CD14-positive monocyte (primary cell): ENCODE data around the gene KDM4E. TPM values are rescaled to one million over a fixed set of nuclear protein-coding genes. Genes with fewer than 3 reads are reported as not detected.

ENCODE experiments used
- DNase-seq, 3 donors: peaks; one replicate each; pipeline ENCODE4 v3.0.0-alpha.2; 2011 to 2022
- H2AFZ ChIP-seq: 2 replicates; pipeline ENCODE4 v1.6.0; 2012; ENCODE audit warnings: mild to moderate bottlenecking, low read depth, low read length, inconsistent platforms; ENCODE audit not compliant: insufficient read depth, poor library complexity, severe bottlenecking
- H3K27ac ChIP-seq, 2 donors: 1 replicate in 1 of 2; 2 replicates in 1 of 2; pipeline ENCODE4 v1.5.1; 2012 to 2013; ENCODE audit warnings: low read length in 2 of 2, control low read depth in 1 of 2, inconsistent platforms in 1 of 2, low read depth in 1 of 2, mild to moderate bottlenecking in 1 of 2
- H3K27me3 ChIP-seq, 2 donors: one replicate each; pipeline versions ENCODE4 v1.6.0 to v1.6.1; 2011 to 2013; ENCODE audit warnings: low read length in 2 of 2; ENCODE audit not compliant: control insufficient read depth in 2 of 2, insufficient read depth in 2 of 2
- H3K36me3 ChIP-seq, 2 donors: replicated peaks in 1 of 2; 1 replicate in 1 of 2; 2 replicates in 1 of 2; pipeline versions ENCODE4 v1.5.1 to v1.6.1; 2012 to 2013; ENCODE audit warnings: low read length in 2 of 2, control low read depth in 1 of 2, inconsistent platforms in 1 of 2, mild to moderate bottlenecking in 1 of 2; ENCODE audit not compliant: insufficient read depth in 2 of 2, control insufficient read depth in 1 of 2
- H3K4me1 ChIP-seq, 2 donors: 1 replicate in 1 of 2; 2 replicates in 1 of 2; pipeline versions ENCODE4 v1.5.1 to v1.6.1; 2012 to 2013; ENCODE audit warnings: low read length in 2 of 2, control low read depth in 1 of 2, inconsistent platforms in 1 of 2, mild to moderate bottlenecking in 1 of 2, moderate library complexity in 1 of 2; ENCODE audit not compliant: insufficient read depth in 2 of 2, control insufficient read depth in 1 of 2
- H3K4me2 ChIP-seq: replicated peaks from 2 replicates; pipeline ENCODE3; 2012; ENCODE audit warnings: low read length, moderate library complexity, mild to moderate bottlenecking; ENCODE audit not compliant: poor library complexity, severe bottlenecking; ENCODE audit errors: extremely low read depth
- H3K4me3 ChIP-seq, 3 experiments: fragments of 200-600 bp in 1 of 3; sonication (generic) in 1 of 3; replicated peaks in 1 of 3; 1 replicate in 2 of 3; 2 replicates in 1 of 3; pipeline ENCODE4 v1.5.1; 2011 to 2013; ENCODE audit warnings: low read length in 3 of 3, mild to moderate bottlenecking in 3 of 3, control low read depth in 2 of 3, low read depth in 2 of 3, inconsistent platforms in 1 of 3, moderate library complexity in 1 of 3
- H3K79me2 ChIP-seq: 2 replicates; pipeline ENCODE4 v1.6.0; 2012; ENCODE audit warnings: mild to moderate bottlenecking, control low read depth, inconsistent platforms, low read length, moderate library complexity; ENCODE audit not compliant: insufficient read depth
- H3K9ac ChIP-seq: 2 replicates; pipeline ENCODE4 v1.6.0; 2017; ENCODE audit warnings: low read length, mild to moderate bottlenecking; ENCODE audit not compliant: insufficient read depth, poor library complexity, severe bottlenecking
- H3K9me3 ChIP-seq, 2 donors: replicated peaks in 1 of 2; 1 replicate in 1 of 2; 2 replicates in 1 of 2; pipeline versions ENCODE4 v1.5.1 to v1.6.1; 2012 to 2013; ENCODE audit warnings: low read length in 2 of 2, control low read depth in 1 of 2; ENCODE audit not compliant: control insufficient read depth in 1 of 2, insufficient read depth in 1 of 2
- H4K20me1 ChIP-seq: 2 replicates; pipeline ENCODE4 v1.6.0; 2012; ENCODE audit warnings: mild to moderate bottlenecking, low read length, control low read depth, moderate library complexity; ENCODE audit not compliant: insufficient read depth
- H3K27ac Mint-ChIP-seq, 7 donors: one replicate each; pipeline ENCODE4 v1.8.0; 2020; ENCODE audit warnings: mild to moderate bottlenecking in 7 of 7, mixed read lengths in 7 of 7, moderate library complexity in 6 of 7, inconsistent platforms in 2 of 7
- H3K27me3 Mint-ChIP-seq, 3 donors: one replicate each; pipeline ENCODE4 v1.8.0; 2021 to 2022; ENCODE audit warnings: low read depth in 3 of 3, mild to moderate bottlenecking in 3 of 3, mixed read lengths in 3 of 3, moderate library complexity in 3 of 3, inconsistent platforms in 1 of 3
- H3K36me3 Mint-ChIP-seq, 2 donors: one replicate each; pipeline ENCODE4 v1.8.0; 2020; ENCODE audit warnings: mixed read lengths in 2 of 2, inconsistent platforms in 1 of 2, mild to moderate bottlenecking in 1 of 2
- H3K4me1 Mint-ChIP-seq: one replicate; pipeline ENCODE4 v1.8.0; 2020; ENCODE audit warnings: mild to moderate bottlenecking, mixed read lengths
- H3K4me3 Mint-ChIP-seq, 2 donors: one replicate each; pipeline ENCODE4 v1.8.0; 2020; ENCODE audit warnings: mild to moderate bottlenecking in 2 of 2, mixed read lengths in 2 of 2, moderate library complexity in 1 of 2
- H3K9me3 Mint-ChIP-seq, 7 donors: one replicate each; pipeline ENCODE4 v1.8.0; 2020 to 2022; ENCODE audit warnings: mixed read lengths in 7 of 7, mild to moderate bottlenecking in 6 of 7, moderate library complexity in 6 of 7, inconsistent platforms in 2 of 7
- WGBS: methylation state at CpG from one replicate; pipeline ENCODE4 v1.1.5; 2013; ENCODE audit warnings: missing lambda C conversion rate; ENCODE audit not compliant: insufficient coverage; 5-methylcytosine and 5-hydroxymethylcytosine counted together
- intact Hi-C, 2 donors: fragments of 100-400 bp; cut with micrococcal nuclease; formaldehyde crosslinking; loops; one replicate each; pipeline versions ENCODE4 v1.15.0 to v1.15.1; 2023
- polyA plus RNA-seq, 3 donors: library from polyadenylated mRNA; depleted of rRNA in 1 of 3; unstranded in 2 of 3; stranded (reverse) in 1 of 3; fragments of 300-500 nt in 2 of 3; fragments of >200 nt in 1 of 3; fragmentation: Illumina TruSeq in 2 of 3; gene quantifications; 1 replicate in 2 of 3; 2 replicates in 1 of 3; pipeline ENCODE4 v1.2.3, GENCODE V29; 2012 to 2021
- TF ChIP-seq, protein P1 (sequence below): fragments of 200-600 bp; IDR thresholded peaks from one replicate; pipeline ENCODE4 v1.8.0; 2022; ENCODE audit warnings: antibody characterized with exemption, mild to moderate bottlenecking

KDM4E gene
- polyA plus RNA-seq, 3 donors = not detected

- no peak overlapping the region for H3K4me3 Mint-ChIP-seq
- intact Hi-C loops = no loop called here
- H3K4me2 ChIP-seq = no peak overlapping the region
- H3K27ac Mint-ChIP-seq = no peak overlapping the region
- no peaks in the 10 kb centered on the region for H3K36me3 ChIP-seq
- H3K79me2 ChIP-seq = no peaks in the 10 kb centered on the region
- no peak overlapping the region for H3K27ac ChIP-seq
- peaks cover 0 to 7% of the 10 kb centered on the region in 2 donors for H3K9me3 ChIP-seq
- H3K27me3 ChIP-seq = peaks cover 3 to 15% of the 10 kb centered on the region in 2 donors
- no peak for DNase-seq
- TF ChIP-seq, protein P1, sequence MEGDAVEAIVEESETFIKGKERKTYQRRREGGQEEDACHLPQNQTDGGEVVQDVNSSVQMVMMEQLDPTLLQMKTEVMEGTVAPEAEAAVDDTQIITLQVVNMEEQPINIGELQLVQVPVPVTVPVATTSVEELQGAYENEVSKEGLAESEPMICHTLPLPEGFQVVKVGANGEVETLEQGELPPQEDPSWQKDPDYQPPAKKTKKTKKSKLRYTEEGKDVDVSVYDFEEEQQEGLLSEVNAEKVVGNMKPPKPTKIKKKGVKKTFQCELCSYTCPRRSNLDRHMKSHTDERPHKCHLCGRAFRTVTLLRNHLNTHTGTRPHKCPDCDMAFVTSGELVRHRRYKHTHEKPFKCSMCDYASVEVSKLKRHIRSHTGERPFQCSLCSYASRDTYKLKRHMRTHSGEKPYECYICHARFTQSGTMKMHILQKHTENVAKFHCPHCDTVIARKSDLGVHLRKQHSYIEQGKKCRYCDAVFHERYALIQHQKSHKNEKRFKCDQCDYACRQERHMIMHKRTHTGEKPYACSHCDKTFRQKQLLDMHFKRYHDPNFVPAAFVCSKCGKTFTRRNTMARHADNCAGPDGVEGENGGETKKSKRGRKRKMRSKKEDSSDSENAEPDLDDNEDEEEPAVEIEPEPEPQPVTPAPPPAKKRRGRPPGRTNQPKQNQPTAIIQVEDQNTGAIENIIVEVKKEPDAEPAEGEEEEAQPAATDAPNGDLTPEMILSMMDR = no peak
- H3K4me1 Mint-ChIP-seq = no peaks in the 10 kb centered on the region
- H4K20me1 ChIP-seq = no peaks in the 10 kb centered on the region
- peaks cover 11 to 28% (median 20%) of the 10 kb centered on the region in 3 donors for H3K27me3 Mint-ChIP-seq
- no peaks in the 10 kb centered on the region for H3K36me3 Mint-ChIP-seq
- H3K9me3 Mint-ChIP-seq = peaks cover 4 to 13% (median 7%) of the 10 kb centered on the region in 7 donors
- H3K4me3 ChIP-seq = no peak overlapping the region
- WGBS = no CpG with 5 or more reads among the region's 1 CpG
- no peak overlapping the region for H2AFZ ChIP-seq
- no peaks in the 10 kb centered on the region for H3K4me1 ChIP-seq
- H3K9ac ChIP-seq = no peak overlapping the region
Measured at GRCh38 chr11:95042239-95042638, 17.2 kb downstream of the KDM4E start.

- Histone ChIP-seq H4K20me1 (no peaks in the 10 kb centered on the region), H3K4me1 (no peaks in the 10 kb centered on the region), H3K27me3 (peaks cover 0 to 9% of the 10 kb centered on the region in 2 donors), H3K79me2 (no peaks in the 10 kb centered on the region), H3K4me3 (no peak overlapping the region), H3K27ac (no peak overlapping the region), H3K9ac (no peak overlapping the region), H3K9me3 (peaks cover 0 to 4% of the 10 kb centered on the region in 2 donors), H3K36me3 (no peaks in the 10 kb centered on the region), H3K4me2 (no peak overlapping the region), H2AFZ (no peak overlapping the region)
- Mint-ChIP-seq H3K4me3 (no peak overlapping the region), H3K27ac (no peak overlapping the region), H3K4me1 (no peaks in the 10 kb centered on the region), H3K9me3 (peaks cover 3 to 10% (median 6%) of the 10 kb centered on the region in 7 donors), H3K27me3 (peaks cover 10 to 22% (median 20%) of the 10 kb centered on the region in 3 donors), H3K36me3 (no peaks in the 10 kb centered on the region)
- no peak for DNase-seq
- intact Hi-C loops = no loop called here
- TF ChIP-seq, protein P1 = no peak
- WGBS = 92% methylated on average over 3 of the region's 3 CpGs
Measured at GRCh38 chr11:95042906-95043305, 17.8 kb downstream of the KDM4E start.
